SIG-M5 treated with dmso at 0.1 percent for 504 hours (cell line): ENCODE measurements around the gene LAG3.

ENCODE experiments used
- DNase-seq: peaks from one replicate; lab custom pipeline; 2025; ENCODE audit not compliant: unreplicated experiment; lab: John Stamatoyannopoulos, UW

The LAG3 gene

DNA sequence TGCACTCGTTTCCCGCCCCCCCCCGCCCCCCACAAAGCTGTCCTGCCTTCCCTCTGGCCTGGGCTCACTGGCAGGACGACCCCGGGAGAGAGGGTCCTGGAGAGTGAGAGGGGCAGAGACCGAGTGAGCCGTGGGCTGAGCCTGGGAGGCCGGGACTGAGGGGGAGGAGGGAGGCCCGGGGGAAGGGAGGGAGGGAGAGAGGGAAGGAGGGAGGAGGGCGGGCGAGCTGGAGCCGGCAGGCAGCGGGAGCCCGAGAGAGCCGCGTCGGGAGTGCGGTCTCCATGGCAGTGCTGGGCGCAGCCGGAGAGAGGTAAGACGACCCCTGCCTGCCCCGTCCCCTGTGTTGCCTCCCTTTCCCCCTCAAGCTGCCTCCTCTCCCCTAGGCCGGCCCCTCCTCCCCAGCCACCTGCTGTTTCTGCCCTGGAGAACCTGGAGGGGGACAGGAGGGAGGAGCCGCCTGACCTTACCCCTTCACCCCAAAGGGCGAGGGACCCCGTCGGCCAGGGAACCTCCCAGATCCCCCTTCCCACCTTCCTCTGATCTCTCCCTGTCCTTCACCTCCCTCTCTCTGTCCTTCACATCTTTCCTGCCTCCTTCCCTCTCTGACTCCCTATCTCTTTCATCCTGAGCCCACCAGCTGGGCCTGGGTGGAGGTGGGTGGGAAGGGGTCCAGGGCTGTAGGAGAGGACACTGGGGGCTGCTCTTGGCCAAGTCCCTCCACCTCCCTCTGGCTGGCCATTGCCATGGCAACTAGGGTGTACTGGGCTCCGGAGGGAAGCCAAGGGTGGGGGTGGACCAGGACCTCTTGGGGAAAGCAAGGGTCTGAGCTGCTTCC, 49.5 kb downstream of the LAG3 start, which contains the start of gene GPR162:
Gene GPR162, plus strand, starts transcription at position 231 of the 835 bp plus-strand sequence. CDS start 2,078 bp downstream, outside the sequence.
- peak; percentile 63 for DNase-seq

- DNase-seq = no peak
Observed at GRCh38 chr12:6822426-6823135, 50.3 kb downstream of the LAG3 start.

DNA sequence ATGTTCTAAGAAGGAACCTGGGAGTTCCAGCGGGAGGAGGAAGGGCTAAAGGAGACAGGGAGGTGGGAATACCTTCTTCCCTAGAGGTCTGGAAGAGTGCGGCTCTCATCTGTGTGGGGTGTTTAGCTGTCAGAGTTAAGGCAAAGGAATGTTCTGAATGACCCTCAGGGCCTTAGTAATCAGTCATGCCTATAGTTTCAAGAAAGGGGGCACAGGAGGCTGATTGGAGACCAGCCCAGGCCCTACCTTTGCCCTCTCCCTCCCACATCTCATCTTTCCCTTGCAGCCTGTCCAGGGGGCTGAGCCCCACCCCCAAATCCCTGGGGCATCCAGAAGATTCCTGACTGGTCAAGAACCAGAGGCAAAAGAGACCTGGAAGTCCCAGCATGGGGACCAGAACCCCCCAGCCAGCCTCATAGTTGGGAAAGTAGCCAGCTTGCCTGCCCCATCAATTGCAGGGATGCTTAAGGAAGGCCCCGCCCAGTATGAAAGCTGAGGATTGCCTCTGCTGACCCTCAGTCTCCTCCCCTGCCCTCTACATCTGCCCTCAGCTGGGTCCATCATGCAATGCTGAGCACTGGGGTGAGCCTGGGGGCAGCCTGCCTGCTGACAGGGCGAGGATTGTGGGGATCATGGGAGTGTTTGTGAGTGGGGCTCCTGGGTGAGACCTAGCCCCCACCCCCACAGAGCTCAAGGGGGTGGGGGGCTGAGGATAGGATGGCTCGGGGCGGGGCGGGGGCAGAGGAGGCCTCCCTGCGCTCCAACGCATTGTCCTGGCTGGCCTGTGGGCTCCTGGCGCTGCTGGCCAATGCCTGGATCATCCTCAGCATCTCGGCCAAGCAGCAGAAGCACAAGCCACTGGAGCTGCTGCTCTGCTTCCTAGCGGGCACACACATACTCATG, 51.1 kb downstream of the LAG3 start:
- DNase-seq = no peak

DNA sequence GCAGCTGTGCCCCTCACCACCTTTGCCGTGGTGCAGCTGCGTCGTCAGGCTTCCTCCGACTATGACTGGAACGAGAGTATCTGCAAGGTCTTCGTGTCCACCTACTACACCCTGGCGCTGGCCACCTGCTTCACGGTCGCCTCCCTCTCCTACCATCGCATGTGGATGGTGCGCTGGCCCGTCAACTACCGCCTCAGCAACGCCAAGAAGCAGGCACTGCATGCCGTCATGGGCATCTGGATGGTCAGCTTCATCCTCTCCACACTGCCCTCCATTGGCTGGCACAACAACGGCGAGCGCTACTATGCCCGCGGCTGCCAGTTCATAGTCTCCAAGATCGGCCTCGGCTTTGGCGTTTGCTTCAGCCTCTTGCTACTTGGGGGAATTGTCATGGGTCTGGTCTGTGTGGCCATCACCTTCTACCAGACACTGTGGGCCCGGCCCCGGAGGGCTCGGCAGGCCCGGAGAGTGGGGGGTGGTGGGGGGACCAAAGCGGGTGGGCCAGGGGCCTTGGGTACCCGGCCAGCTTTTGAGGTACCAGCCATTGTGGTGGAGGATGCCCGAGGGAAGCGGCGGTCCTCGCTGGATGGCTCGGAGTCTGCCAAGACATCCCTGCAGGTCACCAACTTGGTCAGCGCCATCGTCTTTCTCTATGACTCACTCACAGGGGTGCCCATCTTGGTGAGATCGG, 51.9 kb downstream of the LAG3 start:
- no peak for DNase-seq

- DNase-seq = no peak
Observed at GRCh38 chr12:6824901-6825381, 52.6 kb downstream of the LAG3 start.

GRCh38 chr12:6825398-6826124, 53.2 kb downstream of the LAG3 start:
- DNase-seq = peak; percentile 79

DNA sequence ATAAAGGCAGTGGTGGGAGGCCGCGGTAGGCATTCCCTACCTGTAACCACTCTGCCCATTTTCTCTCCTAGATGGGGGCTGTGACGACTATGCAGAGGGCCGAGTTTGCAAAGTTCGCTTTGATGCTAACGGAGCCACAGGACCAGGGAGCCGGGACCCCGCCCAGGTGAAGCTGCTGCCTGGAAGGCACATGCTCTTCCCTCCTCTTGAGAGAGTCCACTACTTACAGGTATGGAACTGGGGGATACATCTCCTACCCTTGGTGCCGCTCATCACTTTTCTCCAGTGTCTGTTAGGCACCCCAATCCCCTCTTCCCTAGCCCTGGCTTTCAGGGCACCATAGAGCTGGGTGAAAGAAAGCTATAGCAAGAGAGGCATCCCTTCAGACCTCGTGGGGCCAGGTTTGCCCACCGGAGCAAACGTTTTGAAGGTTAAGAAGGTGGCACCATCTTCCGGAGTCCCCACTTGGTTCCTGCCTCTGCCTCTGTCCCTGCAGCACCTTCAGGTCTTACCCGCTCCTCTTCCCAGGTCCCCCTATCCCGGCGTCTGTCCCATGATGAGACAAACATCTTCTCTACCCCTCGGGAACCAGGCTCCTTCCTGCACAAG, 53.9 kb downstream of the LAG3 start:
- DNase-seq = no peak

DNA sequence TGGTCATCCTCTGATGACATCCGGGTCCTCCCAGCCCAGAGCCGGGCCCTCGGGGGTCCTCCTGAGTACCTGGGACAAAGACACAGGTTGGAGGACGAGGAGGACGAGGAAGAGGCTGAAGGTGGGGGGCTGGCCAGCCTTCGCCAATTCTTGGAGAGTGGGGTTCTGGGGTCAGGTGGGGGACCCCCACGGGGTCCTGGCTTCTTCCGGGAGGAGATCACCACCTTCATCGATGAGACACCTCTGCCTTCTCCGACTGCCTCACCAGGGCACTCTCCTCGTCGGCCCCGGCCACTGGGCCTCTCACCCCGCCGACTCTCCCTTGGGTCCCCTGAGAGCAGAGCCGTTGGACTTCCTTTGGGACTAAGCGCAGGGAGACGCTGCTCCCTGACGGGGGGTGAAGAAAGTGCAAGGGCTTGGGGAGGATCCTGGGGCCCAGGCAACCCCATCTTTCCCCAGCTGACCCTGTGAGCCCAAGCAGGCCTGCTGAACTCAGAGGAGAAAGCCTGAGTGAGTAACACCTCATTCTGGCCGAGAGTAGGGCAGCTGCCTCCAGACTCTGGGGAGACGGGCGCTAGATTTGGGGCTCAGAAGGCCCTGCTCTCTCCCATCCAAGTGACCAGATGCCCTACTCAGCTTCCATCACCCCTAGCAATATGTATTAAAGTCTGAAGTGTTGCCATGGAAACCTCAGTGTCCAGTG, 54.6 kb downstream of the LAG3 start:
- DNase-seq = no peak

GRCh38 chr12:6827437-6827911, 55.2 kb downstream of the LAG3 start:
- peak; percentile 37 for DNase-seq
